GM10248 (cell line): ENCODE data around the gene SLC25A40.

Source experiments
- CTCF ChIA-PET: fragments of 300-600 bp; sonication (Branson Sonifier 250); formaldehyde crosslinking; extraction: SDS; loops from one replicate; lab custom pipeline; 2021; ENCODE audit warnings: antibody characterized with exemption; lab: Yijun Ruan, JAX
- POLR2A ChIA-PET: fragments of 350-650 bp; sonication (Branson Sonifier 250); formaldehyde crosslinking; extraction: SDS; loops from one replicate; lab custom pipeline; 2020; ENCODE audit warnings: antibody characterized with exemption; lab: Yijun Ruan, JAX
- DNase-seq: peaks from one replicate; pipeline ENCODE4 v3.0.0; 2012; ENCODE audit errors: extremely low spot score
- TF ChIP-seq, protein P1 (sequence below): IDR thresholded peaks from 2 replicates; pipeline ENCODE4 v1.5.1; 2012; ENCODE audit warnings: mild to moderate bottlenecking, low read depth; ENCODE audit errors: extremely low read depth, missing control alignments, control extremely low read depth

SLC25A40 gene

DNA sequence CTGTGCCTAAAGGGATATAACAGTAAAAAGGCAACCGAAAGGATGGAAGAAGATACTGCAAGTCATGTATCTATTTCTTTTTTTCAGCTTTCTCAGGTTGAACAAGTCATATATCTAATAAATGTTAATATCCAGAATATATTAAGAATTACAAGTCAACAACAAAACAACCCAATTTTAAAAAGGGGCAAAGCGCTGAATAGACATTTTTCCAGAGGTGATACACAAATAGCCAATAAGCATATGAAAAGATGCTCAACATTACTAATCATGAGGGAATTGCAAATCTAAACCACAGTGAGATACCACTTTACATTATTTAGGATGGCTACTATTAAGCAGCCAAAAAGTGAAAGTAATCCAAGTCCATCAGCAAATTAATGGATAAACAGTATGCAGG is 23.1 kb upstream of the SLC25A40 start:
- TF ChIP-seq, protein P1, sequence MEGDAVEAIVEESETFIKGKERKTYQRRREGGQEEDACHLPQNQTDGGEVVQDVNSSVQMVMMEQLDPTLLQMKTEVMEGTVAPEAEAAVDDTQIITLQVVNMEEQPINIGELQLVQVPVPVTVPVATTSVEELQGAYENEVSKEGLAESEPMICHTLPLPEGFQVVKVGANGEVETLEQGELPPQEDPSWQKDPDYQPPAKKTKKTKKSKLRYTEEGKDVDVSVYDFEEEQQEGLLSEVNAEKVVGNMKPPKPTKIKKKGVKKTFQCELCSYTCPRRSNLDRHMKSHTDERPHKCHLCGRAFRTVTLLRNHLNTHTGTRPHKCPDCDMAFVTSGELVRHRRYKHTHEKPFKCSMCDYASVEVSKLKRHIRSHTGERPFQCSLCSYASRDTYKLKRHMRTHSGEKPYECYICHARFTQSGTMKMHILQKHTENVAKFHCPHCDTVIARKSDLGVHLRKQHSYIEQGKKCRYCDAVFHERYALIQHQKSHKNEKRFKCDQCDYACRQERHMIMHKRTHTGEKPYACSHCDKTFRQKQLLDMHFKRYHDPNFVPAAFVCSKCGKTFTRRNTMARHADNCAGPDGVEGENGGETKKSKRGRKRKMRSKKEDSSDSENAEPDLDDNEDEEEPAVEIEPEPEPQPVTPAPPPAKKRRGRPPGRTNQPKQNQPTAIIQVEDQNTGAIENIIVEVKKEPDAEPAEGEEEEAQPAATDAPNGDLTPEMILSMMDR = no peak
- CTCF ChIA-PET = interaction anchor here (1.6 kb wide), 1 partner anchor 11 kb away, joined by 4 read pairs; no protein-coding TSS in a partner anchor
- POLR2A ChIA-PET = no interaction called here
- DNase-seq = no peak

DNA sequence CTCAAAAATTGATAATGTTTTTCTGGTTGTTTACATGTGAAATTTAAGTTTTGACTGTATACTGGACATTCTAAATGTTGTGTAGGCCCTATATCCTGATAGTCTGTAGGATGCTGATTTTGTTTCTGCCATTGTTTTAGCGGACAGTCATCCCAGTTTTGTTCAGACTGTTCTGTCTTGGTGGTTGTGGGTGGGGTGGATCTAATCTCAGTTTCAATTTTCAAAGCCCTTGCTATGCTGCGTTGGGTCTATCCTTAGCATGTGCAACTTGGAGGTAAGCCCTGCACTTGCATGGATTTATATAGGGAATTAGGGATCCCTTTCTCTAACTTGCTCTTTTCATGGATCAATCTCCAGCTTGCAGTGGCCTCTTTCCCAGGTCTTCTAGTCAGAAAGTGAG is 19.2 kb upstream of the SLC25A40 start:
- POLR2A ChIA-PET = no interaction called here
- TF ChIP-seq, protein P1 = no peak
- CTCF ChIA-PET = interaction anchor here (1.4 to 1.9 kb wide), 3 partner anchors 9 to 48 kb away, joined by 3 to 4 read pairs (median 4); no protein-coding TSS in a partner anchor
- no peak for DNase-seq

DNA sequence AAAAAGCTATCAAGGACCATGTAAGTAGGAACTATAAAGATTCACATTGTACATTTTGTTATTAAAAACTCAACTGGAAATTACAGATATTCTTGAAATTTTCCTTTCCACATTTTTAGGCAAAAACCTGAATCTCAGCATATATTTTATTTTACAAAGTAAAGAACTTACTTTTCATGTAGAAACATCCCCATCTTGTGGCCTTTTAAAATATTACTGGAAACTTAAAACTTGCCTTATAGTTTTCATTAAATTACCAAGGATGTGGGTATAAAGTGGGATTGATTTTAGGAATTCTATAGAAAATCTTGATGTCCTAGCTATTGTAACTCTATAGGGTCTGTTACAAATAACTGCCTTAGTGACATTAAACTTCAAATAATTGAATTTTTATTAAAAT is 10.7 kb upstream of the SLC25A40 start:
- TF ChIP-seq, protein P1 = peak; percentile 38
- POLR2A ChIA-PET = no interaction called here
- CTCF ChIA-PET = interaction anchor here (1.0 to 4.5 kb wide), 13 partner anchors 8 to 574 kb away, joined by 3 to 26 read pairs (median 4); partner anchors contain the start of genes ABCB1 and ADAM22
- DNase-seq = no peak

DNA sequence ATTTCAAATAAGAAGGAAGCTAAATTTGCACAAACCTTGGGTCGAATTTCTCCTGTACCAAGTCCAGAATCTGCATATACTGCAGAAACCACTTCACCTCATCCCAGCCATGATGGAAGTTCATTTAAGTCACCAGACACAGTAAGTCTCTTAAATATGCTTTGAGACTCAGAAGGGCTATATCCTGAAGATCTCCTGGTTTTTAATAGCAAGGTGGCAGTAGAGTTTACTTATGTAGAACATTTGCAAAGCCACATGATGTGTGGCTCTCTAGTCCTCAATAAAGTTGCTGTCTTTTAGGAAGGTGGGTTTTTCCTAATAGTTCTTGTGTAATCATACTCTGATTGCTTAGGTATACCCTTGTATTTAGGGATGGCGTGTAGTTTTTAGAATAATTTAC is 8.9 kb upstream of the SLC25A40 start:
- CTCF ChIA-PET = interaction anchor here (1.3 to 4.5 kb wide), 3 partner anchors 21 to 379 kb away, joined by 3 to 26 read pairs (median 4); no protein-coding TSS in a partner anchor
- no peak for DNase-seq
- TF ChIP-seq, protein P1 = no peak
- POLR2A ChIA-PET = no interaction called here

DNA sequence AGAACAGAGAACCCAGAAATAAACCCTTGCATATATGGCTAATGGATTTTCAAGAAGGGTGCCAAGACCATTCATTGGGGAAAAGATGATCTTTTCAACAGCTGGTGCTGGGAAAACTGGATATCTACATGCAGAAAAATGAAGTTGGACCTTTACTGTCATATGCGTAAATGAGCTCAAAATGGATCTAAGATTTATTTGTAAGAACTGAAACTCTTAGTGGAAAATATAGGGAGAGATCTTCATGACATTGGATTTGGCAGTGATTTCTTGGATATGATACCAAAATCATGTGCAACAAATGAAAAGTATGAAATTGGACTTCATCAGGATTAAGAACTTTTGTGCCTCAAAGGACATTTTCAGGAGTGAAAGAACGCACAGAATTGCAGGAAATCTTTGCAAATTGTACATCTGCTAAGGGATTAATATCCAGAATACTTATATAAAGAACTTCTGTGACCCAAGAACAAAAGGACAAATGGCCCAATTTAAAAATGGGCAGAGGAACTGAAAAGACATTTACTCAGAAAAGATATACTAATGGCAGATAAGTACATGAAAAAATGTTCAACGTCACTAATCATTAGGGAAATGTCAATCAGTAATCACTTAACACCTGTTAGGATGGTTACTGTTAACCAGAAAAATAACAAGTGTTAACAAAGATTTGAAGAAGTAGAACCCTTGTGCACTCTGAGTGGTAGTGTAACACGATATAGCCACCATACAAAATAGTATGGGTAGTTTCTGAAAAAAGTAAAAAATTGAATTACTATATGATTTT is 6.2 kb upstream of the SLC25A40 start:
- ChIA-PET CTCF (interaction anchor here (1.3 to 1.4 kb wide), 2 partner anchors 15 to 85 kb away, joined by 3 read pairs; no protein-coding TSS in a partner anchor), POLR2A (no interaction called here)
- no peak for DNase-seq
- TF ChIP-seq, protein P1 = no peak

DNA sequence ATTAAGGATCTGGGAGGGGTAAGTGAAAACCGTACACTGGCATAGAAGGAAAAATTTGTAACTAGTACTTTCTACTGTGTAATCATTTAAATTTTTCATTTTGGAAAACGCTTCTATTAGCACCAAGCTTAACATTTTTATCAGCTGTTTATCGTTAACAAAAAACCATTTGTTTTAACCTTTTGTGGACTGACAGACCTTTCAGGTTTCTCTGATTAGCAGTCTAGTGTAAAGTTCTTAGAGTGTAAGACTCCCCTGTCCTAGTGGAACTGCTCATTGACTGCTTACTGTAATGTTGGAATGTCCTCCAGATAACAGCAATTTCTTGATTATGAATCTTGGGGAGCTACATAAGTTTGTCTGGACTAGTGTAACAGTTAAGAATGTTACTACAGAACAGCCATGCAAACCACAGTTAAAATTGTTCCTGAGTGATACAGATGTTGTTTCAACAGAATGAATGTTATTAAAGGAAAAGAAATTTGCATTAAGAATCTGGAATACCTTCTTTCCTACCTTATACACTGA is 2.1 kb upstream of the SLC25A40 start:
- ChIA-PET POLR2A (no interaction called here), CTCF (interaction anchor here (1.2 kb wide), 1 partner anchor 8 kb away, joined by 4 read pairs; no protein-coding TSS in a partner anchor)
- TF ChIP-seq, protein P1 = no peak
- DNase-seq = no peak
